ENCODE data around the gene OR2V1. TPM values are rescaled to one million over a fixed set of nuclear protein-coding genes. Genes with fewer than 3 reads are reported as not detected.
"Not testable (repeated sequence)": the region's sequence is repeated elsewhere in the genome, so short reads cannot be mapped to it uniquely, and the experiment has no call there.

Gene OR2V1
- total RNA-seq, 1 donor from 2014 or later, result not detected

DNA sequence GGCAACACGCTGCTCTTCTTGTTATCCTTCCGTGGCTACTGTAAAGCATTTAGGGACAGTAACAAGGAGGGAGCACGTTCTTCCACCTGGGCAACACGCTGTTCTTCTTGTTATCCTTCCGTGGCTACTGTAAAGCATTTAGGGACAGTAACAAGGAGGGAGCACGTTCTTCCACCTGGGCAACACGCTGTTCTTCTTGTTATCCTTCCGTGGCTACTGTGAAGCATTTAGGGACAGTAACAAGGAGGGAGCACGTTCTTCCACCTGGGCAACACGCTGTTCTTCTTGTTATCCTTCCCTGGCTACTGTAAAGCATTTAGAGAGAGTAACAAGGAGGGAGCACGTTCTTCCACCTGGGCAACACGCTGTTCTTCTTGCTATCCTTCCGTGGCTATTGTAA lies 17.4 kb downstream of the OR2V1 start:
- DNase-seq (ENCODE audit: missing footprints); ATAC-seq; intact Hi-C loops (cut with DNase I): not testable (repeated sequence)

DNA sequence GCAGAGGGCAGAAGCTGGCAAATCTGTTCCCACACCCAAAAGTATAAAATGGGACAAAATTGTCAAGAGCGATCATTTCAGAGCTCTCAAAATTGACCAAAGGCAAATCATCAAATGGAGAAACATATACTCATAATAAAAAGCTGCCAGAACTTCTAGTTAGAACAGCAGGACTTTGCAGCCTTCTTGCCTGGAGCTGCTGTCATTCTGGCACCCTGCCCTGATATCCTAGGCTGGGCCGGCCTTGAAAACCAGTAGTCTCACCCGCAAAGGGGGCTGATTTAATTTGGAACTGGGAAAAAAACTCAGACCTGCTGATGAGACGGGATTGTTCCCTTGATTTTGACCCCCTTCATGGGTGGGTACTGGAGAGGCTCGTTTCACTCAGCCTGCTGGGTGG lies 18.5 kb downstream of the OR2V1 start:
- intact Hi-C loops (cut with DNase I), result no loop called here
- peak; percentile 22 for DNase-seq (ENCODE audit: missing footprints)
- ATAC-seq, result no peak

DNA sequence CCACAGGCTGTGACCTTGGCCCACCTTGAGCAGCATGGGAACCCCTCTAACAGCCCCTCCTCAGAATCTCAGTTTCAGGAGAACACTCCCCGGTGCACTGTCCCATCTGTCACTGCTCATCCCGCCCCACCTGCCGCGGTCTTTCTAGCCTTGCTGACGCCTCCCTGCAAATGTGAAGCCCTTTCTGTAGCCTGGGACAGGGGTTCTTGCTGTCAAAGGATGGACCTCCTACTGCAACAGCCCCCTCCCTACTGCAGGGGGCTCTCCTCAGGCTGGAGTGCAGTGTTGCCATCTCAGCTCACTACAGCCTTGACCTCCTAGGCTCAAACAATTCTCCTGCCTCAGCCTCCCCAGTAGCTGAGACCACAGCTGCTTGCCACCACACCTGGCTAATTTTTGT lies 20.0 kb downstream of the OR2V1 start:
- peak; percentile 25 for DNase-seq (ENCODE audit: missing footprints)
- no peak for ATAC-seq
- intact Hi-C loops (cut with DNase I), result no loop called here

DNA sequence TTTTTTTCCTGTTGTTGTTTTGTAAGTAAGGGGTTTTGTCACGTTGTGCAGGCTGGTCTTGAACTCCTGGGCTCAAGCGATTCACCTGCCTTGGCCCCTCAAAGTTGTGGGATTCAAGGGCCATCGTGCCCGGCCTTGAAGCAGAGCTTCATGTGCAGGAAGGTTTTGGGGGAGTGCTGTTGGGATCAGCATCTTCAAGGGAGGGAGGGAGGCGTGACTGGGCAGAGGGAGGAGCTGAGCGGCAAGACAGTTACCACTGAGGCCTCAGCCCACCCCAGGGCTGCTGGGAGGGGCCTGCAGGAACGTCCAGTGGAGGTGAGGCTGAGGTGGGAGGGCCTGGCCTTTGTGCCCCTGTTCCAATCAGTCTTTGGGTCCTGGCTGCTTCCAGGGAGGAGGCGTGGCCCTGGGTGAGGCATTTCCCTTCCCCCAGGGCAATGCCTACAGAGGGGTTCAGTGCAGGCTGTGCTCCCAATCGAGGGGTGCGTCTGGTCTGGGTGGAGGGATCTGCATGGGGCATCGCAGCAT lies 21.4 kb downstream of the OR2V1 start:
- intact Hi-C loops (cut with DNase I), result no loop called here
- no peak for ATAC-seq
- peak; percentile 49 for DNase-seq (ENCODE audit: missing footprints)

DNA sequence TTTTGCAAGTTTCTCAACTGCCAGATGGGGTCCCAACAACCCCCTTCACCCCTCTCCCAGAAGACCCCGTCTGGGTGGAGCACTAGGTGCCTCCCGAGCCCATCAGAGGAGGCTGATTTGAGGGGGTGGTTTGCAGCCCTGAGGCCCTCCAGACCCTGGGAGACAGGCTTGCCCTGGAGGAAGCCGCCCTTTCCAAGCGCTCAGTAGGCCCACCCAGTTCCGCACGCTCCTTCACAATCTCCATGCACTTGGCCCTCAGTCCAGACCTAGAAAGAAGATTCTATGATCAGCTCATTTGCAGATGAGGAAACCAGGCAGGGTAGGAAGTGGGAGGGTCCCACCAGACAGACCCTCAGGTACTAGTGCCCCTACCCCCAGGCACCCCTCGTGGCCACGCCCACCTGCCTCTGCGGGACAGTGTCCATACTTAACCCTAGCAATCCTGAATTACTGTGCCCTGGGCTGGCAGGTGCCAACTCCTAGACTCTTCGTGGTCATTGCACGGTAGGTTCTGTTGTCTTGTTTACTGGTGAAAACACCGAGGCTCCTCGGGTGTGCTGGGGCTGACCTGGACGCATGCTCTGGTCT lies 22.3 kb downstream of the OR2V1 start:
- intact Hi-C loops (cut with DNase I), result no loop called here
- no peak for ATAC-seq

DNA sequence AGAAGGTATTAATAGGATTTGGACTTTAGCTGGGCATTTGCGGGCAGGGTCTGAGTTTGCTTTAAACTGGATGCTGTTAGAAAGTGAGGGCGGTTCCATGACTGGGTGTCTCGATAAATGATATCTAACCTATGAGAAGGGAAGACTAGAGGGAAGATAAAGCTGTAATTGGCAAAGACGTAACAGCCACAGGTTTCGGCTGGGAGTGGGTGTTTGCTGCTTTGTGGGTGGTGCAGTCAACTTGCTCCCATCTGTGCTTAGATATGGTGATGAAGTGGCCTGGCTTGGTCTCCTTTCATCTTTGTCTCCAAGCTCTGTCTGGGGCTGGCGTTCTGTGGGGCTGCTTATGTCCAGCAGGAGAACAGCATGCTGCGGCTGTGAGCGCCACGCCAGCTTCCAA lies 23.3 kb downstream of the OR2V1 start:
- DNase-seq (ENCODE audit: missing footprints) (peak; percentile 7), ATAC-seq (no peak)
- intact Hi-C loops (cut with DNase I), result no loop called here

More for the DNA sequence above, 22.3 kb downstream of the OR2V1 start:
- DNase-seq (ENCODE audit: missing footprints), result peak; percentile 40

DNA sequence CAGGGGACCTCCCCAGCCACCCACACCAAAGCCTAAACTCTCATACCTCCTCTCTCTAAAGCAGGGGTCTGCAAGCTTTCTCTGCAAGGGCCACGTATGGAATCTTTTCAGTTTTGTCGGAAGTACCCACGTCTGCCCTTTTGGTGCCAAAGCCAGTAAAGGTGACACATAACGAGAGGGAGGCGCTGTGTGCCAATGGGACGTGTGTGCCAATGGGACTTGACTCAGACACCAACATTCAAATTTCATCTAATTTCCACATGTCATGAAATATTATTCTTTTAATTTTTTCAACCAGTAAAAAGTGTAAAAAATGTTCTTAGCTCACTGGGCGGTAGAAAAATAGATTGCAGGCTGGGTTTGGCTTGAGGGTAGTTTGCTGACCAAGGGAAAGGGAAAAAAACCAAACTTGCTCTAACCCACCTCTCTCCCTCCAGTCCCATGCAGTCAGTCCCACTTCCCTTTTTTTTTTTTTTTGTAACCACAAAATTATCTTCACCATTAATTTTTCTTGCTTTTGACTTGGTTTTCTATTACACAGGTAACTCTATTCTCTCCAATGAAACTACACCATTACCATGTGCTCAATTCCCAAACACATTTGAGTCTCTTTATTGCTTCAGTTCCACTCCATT lies 25.5 kb downstream of the OR2V1 start:
- DNase-seq (ENCODE audit: missing footprints), result no peak
- no peak for ATAC-seq
- intact Hi-C loops (cut with DNase I), result no loop called here

DNA sequence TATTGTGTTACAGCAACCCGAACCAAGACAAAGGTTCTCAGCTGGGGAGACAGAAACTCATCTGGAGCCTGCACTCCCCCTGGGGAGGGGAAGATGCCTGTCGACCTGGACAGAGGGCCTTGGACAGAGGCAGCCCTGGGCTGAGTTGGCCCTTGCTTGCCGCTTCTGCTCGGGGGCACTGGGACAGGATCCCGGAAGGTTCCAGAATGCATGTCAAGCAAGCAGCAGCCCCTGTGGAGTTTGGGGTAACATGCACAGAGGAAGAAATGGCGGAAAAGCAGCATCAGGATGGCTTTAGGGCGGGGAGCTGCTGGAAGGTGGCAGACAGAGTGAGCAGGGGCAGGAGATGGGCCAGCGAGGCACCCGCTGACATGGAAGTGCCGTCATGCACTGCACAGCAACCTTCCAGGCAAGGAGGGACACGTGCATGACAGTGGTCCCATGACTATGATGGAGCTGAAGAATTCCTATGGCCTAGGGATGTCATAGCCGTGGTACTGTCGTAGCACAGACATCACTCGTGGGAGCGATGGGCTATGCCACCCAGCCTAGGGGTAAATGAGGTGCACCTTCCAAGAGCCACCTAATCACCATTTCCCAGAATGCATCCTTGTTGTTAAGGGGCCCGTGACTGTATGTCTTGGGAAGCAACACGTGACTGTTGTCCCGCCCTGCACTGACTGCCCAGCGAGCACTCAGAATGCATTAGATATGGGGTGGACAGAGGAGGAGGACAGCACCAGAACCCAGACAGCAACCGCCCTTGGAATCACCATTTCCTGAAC lies 26.2 kb downstream of the OR2V1 start:
- intact Hi-C loops (cut with DNase I); ATAC-seq; DNase-seq (ENCODE audit: missing footprints): not testable (repeated sequence)

DNA sequence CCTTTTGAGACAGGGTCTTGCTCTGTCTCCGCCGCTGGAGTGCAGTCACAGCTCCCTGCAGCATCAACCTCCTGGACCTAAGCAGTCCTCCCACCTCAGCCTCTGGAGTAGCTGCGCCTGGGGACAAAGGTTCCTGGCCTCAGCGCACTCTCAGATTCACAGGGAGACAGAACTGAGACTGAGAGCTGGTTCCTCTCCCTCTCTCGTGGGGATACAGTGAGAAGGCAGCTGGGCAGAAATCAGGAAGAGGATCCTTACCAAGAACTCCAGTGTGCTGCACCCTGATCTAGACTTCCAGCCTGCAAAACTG lies 26.8 kb downstream of the OR2V1 start:
- DNase-seq (ENCODE audit: missing footprints), result peak; percentile 23
- intact Hi-C loops (cut with DNase I), result not testable (repeated sequence)
- ATAC-seq, result peak; percentile 13

DNA sequence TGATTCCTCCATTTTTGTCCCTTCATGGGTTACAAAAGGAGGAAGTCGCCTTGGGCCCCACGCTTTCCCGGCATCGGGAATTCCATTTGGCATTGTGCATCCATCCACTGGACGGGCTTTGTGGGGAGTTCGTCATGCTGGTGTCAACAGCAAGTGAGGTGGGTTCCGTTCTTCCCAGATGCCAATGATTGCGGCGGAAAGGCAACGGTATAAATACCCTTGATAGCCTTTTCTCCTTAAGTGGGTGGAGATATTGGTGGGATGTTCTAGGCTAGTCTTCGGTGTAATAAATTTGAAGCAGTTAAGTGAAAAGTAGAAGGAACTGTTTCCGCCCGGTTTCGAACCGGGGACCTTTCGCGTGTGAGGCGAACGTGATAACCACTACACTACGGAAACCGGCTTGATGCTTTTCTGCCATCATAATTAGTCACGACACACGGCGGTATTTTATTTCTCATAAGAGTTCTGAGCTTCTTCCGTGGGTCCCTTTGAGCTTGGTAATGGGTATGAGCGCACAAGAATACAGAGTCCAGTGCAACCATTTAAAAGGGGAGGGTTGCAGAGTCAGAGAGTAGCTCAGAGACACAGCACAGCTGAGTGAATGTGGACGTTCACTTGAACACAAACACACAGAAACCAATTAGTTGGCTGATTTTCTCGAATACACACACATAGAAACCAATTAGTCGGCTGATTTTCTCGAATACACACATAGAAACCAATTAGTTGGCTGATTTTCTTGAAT lies 28.9 kb downstream of the OR2V1 start:
- intact Hi-C loops (cut with DNase I); DNase-seq (ENCODE audit: missing footprints); ATAC-seq: not testable (repeated sequence)

DNA sequence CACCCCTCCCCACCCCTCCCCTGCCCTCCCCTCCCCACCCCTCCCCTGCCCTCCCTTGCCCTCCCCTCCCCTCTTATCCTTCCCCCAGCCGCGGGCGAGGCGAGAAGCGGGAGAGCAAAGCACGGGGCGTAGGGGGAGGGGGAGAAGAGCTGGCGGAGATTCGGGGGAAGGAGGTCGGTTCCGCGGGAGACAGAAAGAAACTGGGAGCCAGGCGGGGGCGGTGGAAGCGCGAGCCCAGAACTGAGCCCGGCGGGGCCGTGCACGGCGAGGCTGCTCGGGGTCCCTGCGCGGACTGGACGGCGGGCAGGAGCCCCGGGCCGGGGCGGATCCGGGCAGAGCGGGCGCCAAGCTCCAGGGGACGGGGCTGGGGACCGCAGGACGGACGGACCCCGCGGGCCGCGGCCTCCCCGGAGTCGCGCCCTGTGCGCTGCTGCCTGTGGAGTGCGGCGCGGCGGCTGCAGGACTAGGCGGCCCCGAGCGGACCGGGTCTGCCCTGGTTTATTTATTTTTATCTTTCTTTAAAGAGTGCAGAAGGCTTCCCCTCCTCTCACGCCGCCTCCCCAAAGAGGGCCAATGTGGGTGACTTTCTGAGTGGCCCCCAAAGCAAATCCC lies 29.8 kb downstream of the OR2V1 start:
- DNase-seq (ENCODE audit: missing footprints), result peak; percentile 15
- ATAC-seq; intact Hi-C loops (cut with DNase I): not testable (repeated sequence)

DNA sequence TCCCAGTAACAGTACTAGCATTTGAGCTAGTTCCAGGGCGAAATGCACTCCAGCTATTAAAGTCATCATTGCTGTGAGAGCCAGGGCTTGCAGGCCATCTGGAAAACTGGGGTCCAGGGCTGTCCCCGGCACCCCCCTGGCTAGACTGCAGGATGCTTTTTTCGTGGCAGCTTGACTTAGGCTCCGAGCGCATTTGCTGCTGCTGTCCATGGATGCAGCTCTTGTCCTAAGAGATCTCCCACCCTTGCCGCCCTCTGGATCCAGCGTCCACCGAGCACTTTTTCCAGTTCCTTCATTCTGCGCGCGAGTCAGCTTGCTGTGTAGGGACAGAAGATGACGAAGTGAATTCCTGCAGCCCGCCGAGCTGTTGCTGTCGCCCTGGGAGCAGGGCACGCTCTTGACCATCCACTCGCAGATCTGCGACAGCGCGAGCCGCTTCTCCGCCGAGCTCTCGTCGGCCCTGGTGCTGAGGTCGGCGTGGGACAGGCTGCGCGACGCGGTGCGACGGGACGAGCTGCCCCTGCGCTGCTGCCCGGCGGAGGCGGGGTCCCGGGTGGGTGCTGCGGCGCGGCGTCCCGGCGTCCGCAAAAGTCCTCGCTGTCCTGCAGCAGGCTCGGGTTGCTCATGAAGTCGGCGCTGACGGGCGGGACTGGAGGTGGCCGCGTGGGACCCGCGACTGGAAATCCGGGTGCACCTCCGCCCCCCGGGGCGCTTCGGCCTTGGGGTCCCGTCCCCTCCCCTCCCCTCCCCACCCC lies 30.7 kb downstream of the OR2V1 start:
- intact Hi-C loops (cut with DNase I), result no loop called here
- ATAC-seq (no peak), DNase-seq (ENCODE audit: missing footprints) (peak; percentile 50)

DNA sequence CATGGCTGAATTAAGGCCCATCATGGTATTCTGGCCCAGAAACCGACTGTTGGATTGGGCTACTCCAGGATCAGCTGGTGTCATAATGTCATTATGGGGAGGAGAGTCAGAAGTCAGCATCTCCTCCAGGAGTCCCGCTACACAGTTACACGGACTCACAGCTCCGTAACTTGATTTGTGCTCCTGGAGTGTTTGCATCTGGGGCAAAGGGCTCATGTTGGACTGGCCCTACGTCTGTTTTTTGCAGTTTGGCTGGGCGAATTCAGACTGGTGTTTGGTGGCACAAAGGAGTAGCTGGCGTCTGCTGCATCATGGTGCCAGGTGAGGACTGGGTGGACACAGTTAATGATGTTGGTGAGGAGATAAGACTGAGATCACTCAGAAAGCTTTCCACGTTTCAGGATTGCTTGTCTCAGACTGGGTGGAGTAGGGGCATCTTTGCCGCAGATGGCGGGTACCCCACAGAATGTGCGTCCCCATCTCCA lies 31.3 kb downstream of the OR2V1 start:
- DNase-seq (ENCODE audit: missing footprints), result peak; percentile 8
- intact Hi-C loops (cut with DNase I), result no loop called here
- ATAC-seq, result no peak

DNA sequence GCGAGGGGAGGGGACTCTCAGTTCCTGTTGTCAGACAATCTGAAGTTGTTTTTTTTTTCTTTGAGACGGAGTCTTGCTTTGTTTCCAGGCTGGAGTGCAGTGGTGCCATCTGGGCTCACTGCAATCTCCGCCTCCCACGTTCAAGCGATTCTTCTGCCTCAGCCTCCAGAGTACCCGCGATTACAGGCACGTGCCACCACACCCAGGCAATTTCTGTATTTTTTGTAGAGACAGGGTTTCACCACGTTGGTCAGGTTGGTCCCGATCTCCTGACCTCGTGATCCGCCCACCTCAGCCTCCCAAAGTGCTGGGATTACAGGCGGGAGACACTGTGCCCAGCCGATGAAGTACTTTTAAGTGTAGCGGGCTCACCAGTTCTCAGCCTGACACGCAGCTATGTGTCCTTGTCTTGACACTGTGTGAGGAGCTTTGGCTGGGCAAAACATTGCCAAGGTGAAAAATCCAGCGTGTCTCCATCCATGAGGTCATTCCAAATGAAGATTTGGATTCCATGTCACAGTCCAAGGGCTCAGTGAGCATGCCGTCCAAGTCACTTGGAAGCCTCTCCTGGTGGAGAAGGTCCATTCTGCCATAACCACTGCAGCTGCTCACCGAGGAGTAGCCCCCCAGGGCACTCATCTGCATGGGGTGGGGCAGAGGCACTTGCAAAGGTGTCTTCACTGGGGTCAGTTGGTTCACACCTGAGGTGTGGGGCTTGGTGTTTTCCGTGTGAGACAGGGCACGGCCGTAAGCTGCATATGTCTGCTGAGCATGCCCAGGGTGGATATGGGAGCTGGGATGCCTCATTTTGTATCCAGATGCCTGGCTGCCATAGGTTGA lies 32.0 kb downstream of the OR2V1 start:
- ATAC-seq (no peak), DNase-seq (ENCODE audit: missing footprints) (peak; percentile 37)
- intact Hi-C loops (cut with DNase I), result no loop called here

DNA sequence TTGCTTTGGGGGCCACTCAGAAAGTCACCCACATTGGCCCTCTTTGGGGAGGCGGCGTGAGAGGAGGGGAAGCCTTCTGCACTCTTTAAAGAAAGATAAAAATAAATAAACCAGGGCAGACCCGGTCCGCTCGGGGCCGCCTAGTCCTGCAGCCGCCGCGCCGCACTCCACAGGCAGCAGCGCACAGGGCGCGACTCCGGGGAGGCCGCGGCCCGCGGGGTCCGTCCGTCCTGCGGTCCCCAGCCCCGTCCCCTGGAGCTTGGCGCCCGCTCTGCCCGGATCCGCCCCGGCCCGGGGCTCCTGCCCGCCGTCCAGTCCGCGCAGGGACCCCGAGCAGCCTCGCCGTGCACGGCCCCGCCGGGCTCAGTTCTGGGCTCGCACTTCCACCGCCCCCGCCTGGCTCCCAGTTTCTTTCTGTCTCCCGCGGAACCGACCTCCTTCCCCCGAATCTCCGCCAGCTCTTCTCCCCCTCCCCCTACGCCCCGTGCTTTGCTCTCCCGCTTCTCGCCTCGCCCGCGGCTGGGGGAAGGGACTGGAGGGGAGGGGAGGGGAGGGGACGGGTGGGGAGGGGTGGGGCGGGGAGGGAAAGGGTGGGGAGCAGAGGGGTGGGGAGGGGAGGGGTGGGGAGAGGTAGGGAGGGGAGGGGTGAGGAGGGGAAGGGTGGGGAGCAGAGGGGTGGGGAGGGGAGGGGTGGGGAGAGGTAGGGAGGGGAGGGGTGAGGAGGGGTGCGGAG lies 33.0 kb downstream of the OR2V1 start:
- intact Hi-C loops (cut with DNase I); DNase-seq (ENCODE audit: missing footprints); ATAC-seq: not testable (repeated sequence)

DNA sequence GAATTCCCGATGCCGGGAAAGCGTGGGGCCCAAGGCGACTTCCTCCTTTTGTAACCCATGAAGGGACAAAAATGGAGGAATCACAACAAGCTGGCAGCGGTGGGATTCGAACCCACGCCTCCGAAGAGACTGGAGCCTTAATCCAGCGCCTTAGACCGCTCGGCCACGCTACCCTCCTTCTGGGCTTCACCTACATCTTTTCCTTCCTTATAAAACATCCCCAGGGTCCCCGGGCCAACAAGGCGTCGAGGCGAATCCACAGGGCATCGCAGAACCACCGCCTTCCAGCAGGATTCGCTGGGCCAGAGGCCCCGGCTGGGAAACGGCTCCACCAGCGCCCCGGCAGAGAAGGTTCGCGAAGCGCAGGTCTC lies 33.6 kb downstream of the OR2V1 start:
- intact Hi-C loops (cut with DNase I); ATAC-seq; DNase-seq (ENCODE audit: missing footprints): not testable (repeated sequence)

Measured in Right ventricle myocardium inferior (tissue), 1 donor.